ENCODE data around the gene SLC6A9. TPM values are rescaled to one million over a fixed set of nuclear protein-coding genes. Genes with fewer than 3 reads are reported as not detected.

Gene SLC6A9
- total RNA-seq, 1 experiment from 2014 or later = 45.0 TPM

GRCh38 chr1:43963890-43964289 is 67.4 kb downstream of the SLC6A9 start:
- no peaks in the 10 kb centered on the region for H3K36me3 Mint-ChIP-seq (ENCODE audit: insufficient read depth, unreplicated experiment)
- CTCF ChIA-PET = no interaction called here

GRCh38 chr1:43963006-43963405 is 68.3 kb downstream of the SLC6A9 start:
- no peak for DNase-seq
- no peaks in the 10 kb centered on the region for H3K9me3 Mint-ChIP-seq (ENCODE audit: unreplicated experiment)
- H3K4me1 Mint-ChIP-seq (ENCODE audit: low read depth, unreplicated experiment) = no peaks in the 10 kb centered on the region
- no TSS peak for BruUV-seq (replicated peaks)
- Histone ChIP-seq H3K9me3 (no peaks in the 10 kb centered on the region), H3K27me3 (replicated peaks; ENCODE audit: control insufficient read depth, insufficient read depth, low read length) (no peaks in the 10 kb centered on the region), H3K4me1 (no peaks in the 10 kb centered on the region), H3K4me3 (ENCODE audit: low read depth, low read length) (no peak overlapping the region), H3K36me3 (ENCODE audit: control insufficient read depth, insufficient read depth, low read length) (no peaks in the 10 kb centered on the region)
- POLR2A ChIA-PET = no interaction called here
- H3K36me3 Mint-ChIP-seq (ENCODE audit: insufficient read depth, unreplicated experiment) = no peaks in the 10 kb centered on the region
- CTCF ChIA-PET = no interaction called here
- no peak overlapping the region for H3K4me3 Mint-ChIP-seq (ENCODE audit: unreplicated experiment)
- no peak overlapping the region for H3K27ac Mint-ChIP-seq (ENCODE audit: unreplicated experiment)
- intact Hi-C loops (cut with micrococcal nuclease; ENCODE audit: unreplicated experiment) = no loop called here
- no peak for TF ChIP-seq CTCF (IDR thresholded peaks at IDR 0.05; ENCODE audit: insufficient read depth in 1 of 2, low read depth in 1 of 2, low read length in 1 of 2, severe bottlenecking in 1 of 2, unreplicated experiment in 1 of 2)
- no peaks in the 10 kb centered on the region for H3K27me3 Mint-ChIP-seq (ENCODE audit: insufficient read depth, unreplicated experiment)

More at GRCh38 chr1:43963890-43964289, 67.4 kb downstream of the SLC6A9 start:
- H3K27me3 Mint-ChIP-seq (ENCODE audit: insufficient read depth, unreplicated experiment) = no peaks in the 10 kb centered on the region
- no peak for TF ChIP-seq CTCF (IDR thresholded peaks at IDR 0.05; ENCODE audit: insufficient read depth in 1 of 2, low read depth in 1 of 2, low read length in 1 of 2, severe bottlenecking in 1 of 2, unreplicated experiment in 1 of 2)
- no peaks in the 10 kb centered on the region for H3K9me3 Mint-ChIP-seq (ENCODE audit: unreplicated experiment)
- DNase-seq = no peak
- Histone ChIP-seq H3K36me3 (ENCODE audit: control insufficient read depth, insufficient read depth, low read length) (no peaks in the 10 kb centered on the region), H3K4me3 (ENCODE audit: low read depth, low read length) (no peak overlapping the region), H3K9me3 (no peaks in the 10 kb centered on the region), H3K4me1 (no peaks in the 10 kb centered on the region), H3K27me3 (replicated peaks; ENCODE audit: control insufficient read depth, insufficient read depth, low read length) (no peaks in the 10 kb centered on the region)
- intact Hi-C loops (cut with micrococcal nuclease; ENCODE audit: unreplicated experiment) = no loop called here
- H3K4me3 Mint-ChIP-seq (ENCODE audit: unreplicated experiment) = no peak overlapping the region
- H3K4me1 Mint-ChIP-seq (ENCODE audit: low read depth, unreplicated experiment) = no peaks in the 10 kb centered on the region
- POLR2A ChIA-PET = no interaction called here
- BruUV-seq (replicated peaks) = no TSS peak
- no peak overlapping the region for H3K27ac Mint-ChIP-seq (ENCODE audit: unreplicated experiment)

GRCh38 chr1:43962324-43962723 is 68.9 kb downstream of the SLC6A9 start:
- H3K27ac Mint-ChIP-seq (ENCODE audit: unreplicated experiment) = no peak overlapping the region
- no peaks in the 10 kb centered on the region for H3K9me3 Mint-ChIP-seq (ENCODE audit: unreplicated experiment)
- CTCF ChIA-PET = no interaction called here
- Histone ChIP-seq H3K27me3 (replicated peaks; ENCODE audit: control insufficient read depth, insufficient read depth, low read length) (no peaks in the 10 kb centered on the region), H3K9me3 (no peaks in the 10 kb centered on the region), H3K4me1 (no peaks in the 10 kb centered on the region), H3K4me3 (ENCODE audit: low read depth, low read length) (no peak overlapping the region), H3K36me3 (ENCODE audit: control insufficient read depth, insufficient read depth, low read length) (no peaks in the 10 kb centered on the region)
- no peaks in the 10 kb centered on the region for H3K4me1 Mint-ChIP-seq (ENCODE audit: low read depth, unreplicated experiment)
- H3K4me3 Mint-ChIP-seq (ENCODE audit: unreplicated experiment) = no peak overlapping the region
- TF ChIP-seq CTCF (IDR thresholded peaks at IDR 0.05; ENCODE audit: insufficient read depth in 1 of 2, low read depth in 1 of 2, low read length in 1 of 2, severe bottlenecking in 1 of 2, unreplicated experiment in 1 of 2) = no peak
- H3K27me3 Mint-ChIP-seq (ENCODE audit: insufficient read depth, unreplicated experiment) = no peaks in the 10 kb centered on the region
- DNase-seq = no peak
- POLR2A ChIA-PET = no interaction called here
- BruUV-seq (replicated peaks) = no TSS peak
- intact Hi-C loops (cut with micrococcal nuclease; ENCODE audit: unreplicated experiment) = no loop called here
- H3K36me3 Mint-ChIP-seq (ENCODE audit: insufficient read depth, unreplicated experiment) = no peaks in the 10 kb centered on the region

Measured in Caco-2 (cell line).